Aorta (tissue), 5 donors: ENCODE data around the gene SYT14. TPM values are rescaled to one million over a fixed set of nuclear protein-coding genes. Genes with fewer than 3 reads are reported as not detected.

Source experiments
- ATAC-seq: fragments of 200-7000 bp; cut with Tn5 transposase; one replicate; pipeline ENCODE4 v1.9.1; 2022; ENCODE audit warnings: moderate library complexity; ENCODE audit not compliant: low FRiP score
- DNase-seq, 2 donors: peaks; one replicate each; pipeline ENCODE4 v3.0.0-alpha.2; 2020
- H3K27ac ChIP-seq, 2 donors: one replicate each; pipeline ENCODE4 v1.5.1; 2013; ENCODE audit warnings: low read length in 2 of 2, mild to moderate bottlenecking in 2 of 2, moderate library complexity in 2 of 2, control low read depth in 1 of 2, inconsistent platforms in 1 of 2, low read depth in 1 of 2
- H3K27me3 ChIP-seq, 2 donors: one replicate each; pipeline ENCODE4 v1.6.1; 2013; ENCODE audit warnings: control low read depth in 1 of 2, low read length in 1 of 2, mild to moderate bottlenecking in 1 of 2, moderate library complexity in 1 of 2; ENCODE audit not compliant: insufficient read depth in 2 of 2, control insufficient read depth in 1 of 2
- H3K36me3 ChIP-seq, 2 donors: one replicate each; pipeline ENCODE4 v1.6.1; 2013; ENCODE audit warnings: control low read depth in 1 of 2, low read length in 1 of 2, mild to moderate bottlenecking in 1 of 2; ENCODE audit not compliant: insufficient read depth in 2 of 2, control insufficient read depth in 1 of 2
- H3K4me1 ChIP-seq, 2 donors: one replicate each; pipeline ENCODE4 v1.6.1; 2013; ENCODE audit warnings: low read length in 2 of 2, control low read depth in 1 of 2, mild to moderate bottlenecking in 1 of 2, moderate library complexity in 1 of 2; ENCODE audit not compliant: insufficient read depth in 2 of 2, control insufficient read depth in 1 of 2
- H3K4me3 ChIP-seq, 2 donors: one replicate each; pipeline ENCODE4 v1.5.1; 2013; ENCODE audit warnings: low read length in 2 of 2, control low read depth in 1 of 2, mild to moderate bottlenecking in 1 of 2
- H3K9me3 ChIP-seq: one replicate; pipeline ENCODE4 v1.6.1; 2013; ENCODE audit warnings: mild to moderate bottlenecking, low read length; ENCODE audit not compliant: control insufficient read depth
- WGBS, 2 donors: extraction: QIAGEN DNeasy Blood & Tissue Kit; methylation state at CpG; one replicate each; pipeline ENCODE4 v1.1.7; 2013; 5-methylcytosine and 5-hydroxymethylcytosine counted together
- intact Hi-C, 2 donors: fragments of 100-400 bp; cut with DNase I; formaldehyde crosslinking; loops; one replicate each; pipeline versions ENCODE4 v1.14.2 to v1.15.0; 2022
- polyA plus RNA-seq, 2 donors: library from polyadenylated mRNA; stranded (reverse); fragments of 200-250 nt; gene quantifications; one replicate each; pipeline ENCODE4 v1.2.3, GENCODE V29; 2013
- total RNA-seq, 2 donors: library from RNA; stranded (reverse); fragmentation: NEBNext Ultra II Directional; extraction: Animal tissue kit (Norgen Biotek cat#: 25700); gene quantifications; one replicate each; pipeline ENCODE4 v1.2.1, GENCODE V29; 2021
- donor health status: healthy with polysubstance abuse.
- donor health status: Bipolar disorder and iron deficiency.
- donor health status: DM: no; HTN: no; CAD: no.
- donor health status: DM: no; HTN: no; CAD: no.
- donor health status: DM: yes; HTN: yes; CAD: no.

SYT14 gene
- total and polyA plus RNA-seq, 4 donors, result 0.13 TPM; not detected in 3

DNA sequence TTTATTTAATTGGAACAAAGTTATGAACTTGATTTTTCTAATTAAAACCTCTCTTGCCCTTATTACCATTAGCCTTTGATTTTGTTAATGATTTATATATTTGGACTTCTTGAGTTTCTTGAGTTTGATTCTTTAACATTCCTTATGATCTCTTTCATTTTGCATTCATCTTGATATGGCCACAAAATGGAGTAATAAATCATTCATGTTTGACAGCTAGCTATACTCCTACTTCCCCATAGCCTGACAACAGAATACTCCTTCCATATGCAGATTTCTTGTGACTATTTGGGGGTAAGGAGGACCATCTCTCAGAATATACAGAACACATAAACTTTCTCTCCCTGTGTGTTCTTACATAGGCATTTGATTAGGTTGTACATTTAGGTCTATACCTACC, 119.6 kb downstream of the SYT14 start:
- Histone ChIP-seq H3K4me1 (no peaks in the 10 kb centered on the region), H3K9me3 (no peaks in the 10 kb centered on the region), H3K36me3 (no peaks in the 10 kb centered on the region), H3K27me3 (peaks cover 0 to 2% of the 10 kb centered on the region in 2 donors), H3K27ac (no peak overlapping the region), H3K4me3 (no peak overlapping the region)
- no peak for ATAC-seq
- DNase-seq, result no peak
- intact Hi-C loops, result no loop called here

DNA sequence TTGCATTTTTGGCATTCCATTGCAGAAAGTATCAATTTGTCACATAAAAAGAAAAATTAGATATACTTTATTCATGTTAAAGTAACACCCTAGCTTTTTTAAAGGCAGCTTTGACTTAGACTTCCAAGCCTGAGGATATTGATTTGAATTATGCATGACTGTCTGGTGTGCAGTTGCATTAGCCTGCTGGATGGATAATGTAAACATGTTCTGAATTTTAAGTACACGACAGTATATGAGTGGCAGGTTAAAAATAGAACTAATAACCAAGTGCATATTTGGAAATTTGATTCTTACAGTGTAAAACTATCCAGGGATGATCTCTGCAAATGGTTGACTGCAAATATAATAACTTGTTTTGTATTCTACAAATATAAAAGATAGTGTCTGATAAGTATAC, 124.0 kb downstream of the SYT14 start:
- WGBS, 2 donors, result 13 to 30% methylated on average over 1 of the region's 1 CpG
- no peak for DNase-seq
- H3K27me3 ChIP-seq, result peaks cover 0 to 2% of the 10 kb centered on the region in 2 donors
- ATAC-seq, result no peak
- no peaks in the 10 kb centered on the region for H3K36me3 ChIP-seq
- no peaks in the 10 kb centered on the region for H3K4me1 ChIP-seq
- intact Hi-C loops, result no loop called here
- no peak overlapping the region for H3K27ac ChIP-seq
- H3K4me3 ChIP-seq, result no peak overlapping the region
- no peaks in the 10 kb centered on the region for H3K9me3 ChIP-seq

DNA sequence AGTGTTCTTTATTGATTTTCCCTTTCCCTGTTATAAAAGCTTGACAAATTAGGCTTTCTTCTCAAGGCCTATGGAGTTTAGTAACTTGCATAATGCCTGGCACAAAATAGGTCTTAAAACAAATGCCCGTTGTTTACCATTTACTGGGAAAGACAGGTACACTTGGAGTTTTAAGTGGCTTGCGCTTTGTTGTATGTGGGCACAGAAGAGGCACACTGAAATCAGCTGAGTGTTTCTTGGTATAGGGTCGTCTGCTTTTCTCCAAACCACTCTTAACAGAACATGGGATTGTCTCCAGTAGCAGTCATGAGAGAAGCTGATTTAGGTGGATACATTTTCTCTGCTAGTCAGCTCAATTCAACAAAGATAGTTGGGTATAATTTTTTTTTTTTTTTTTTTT, 132.5 kb downstream of the SYT14 start:
- no peak for ATAC-seq
- WGBS, 2 donors, result 71 to 72% methylated on average over 3 of the region's 3 CpGs
- H3K9me3 ChIP-seq, result no peaks in the 10 kb centered on the region

DNA sequence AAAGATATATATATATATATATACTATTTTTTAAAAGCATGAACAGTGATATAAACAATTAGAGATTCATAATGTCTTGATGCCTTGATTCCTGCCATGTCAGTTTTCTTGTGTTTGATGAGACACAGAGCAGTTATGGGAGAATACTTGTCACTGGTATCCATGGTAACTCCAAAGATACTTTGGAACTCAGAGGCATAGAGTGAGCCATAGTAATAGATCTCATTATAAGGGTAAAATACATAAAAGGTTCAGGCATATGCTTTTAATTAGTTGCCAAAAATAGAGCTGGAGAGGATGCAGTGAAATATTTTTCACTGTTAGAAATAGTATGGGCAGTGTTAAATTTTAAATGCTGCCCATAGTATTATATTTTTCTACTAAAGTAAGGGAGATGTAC, 134.1 kb downstream of the SYT14 start:
- no peak for DNase-seq
- no peaks in the 10 kb centered on the region for H3K36me3 ChIP-seq
- ATAC-seq, result no peak
- H3K27me3 ChIP-seq, result no peaks in the 10 kb centered on the region
- no peak overlapping the region for H3K27ac ChIP-seq
- H3K4me3 ChIP-seq, result no peak overlapping the region
- intact Hi-C loops, result no loop called here
- H3K9me3 ChIP-seq, result peaks cover 1% of the 10 kb centered on the region
- H3K4me1 ChIP-seq, result no peaks in the 10 kb centered on the region

More for the DNA sequence above, 132.5 kb downstream of the SYT14 start:
- H3K4me3 ChIP-seq, result no peak overlapping the region
- no peak for DNase-seq
- no peaks in the 10 kb centered on the region for H3K4me1 ChIP-seq
- intact Hi-C loops, result no loop called here
- H3K36me3 ChIP-seq, result no peaks in the 10 kb centered on the region
- H3K27ac ChIP-seq, result no peak overlapping the region
- H3K27me3 ChIP-seq, result no peaks in the 10 kb centered on the region

DNA sequence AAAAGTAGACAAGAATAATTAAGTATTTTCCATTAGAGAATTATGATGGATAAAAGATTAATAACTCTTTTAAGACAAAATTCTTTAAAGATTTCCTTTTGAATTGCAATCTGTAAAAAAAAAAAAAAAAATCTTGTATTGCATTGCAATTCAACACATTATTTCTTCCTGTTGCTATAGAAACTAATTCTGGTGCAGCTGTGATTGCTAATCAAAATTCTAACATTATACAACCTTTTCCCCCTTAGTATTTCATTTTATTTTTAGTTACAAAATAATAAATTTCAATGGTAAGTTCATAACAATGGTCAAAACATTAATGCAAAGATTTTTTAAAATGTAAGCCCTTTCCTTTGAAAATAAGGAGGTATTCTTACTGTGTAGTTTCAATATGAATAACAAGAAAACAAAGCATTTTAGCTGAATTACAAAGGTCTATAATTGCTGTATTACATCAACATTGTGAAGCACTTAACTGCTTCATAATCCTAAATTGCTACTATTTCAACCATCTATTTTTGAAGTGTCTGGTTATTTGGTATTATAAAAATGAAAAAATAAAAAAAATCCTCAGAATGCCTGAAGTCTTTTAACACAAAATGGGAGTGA, 135.0 kb downstream of the SYT14 start:
- H3K36me3 ChIP-seq, result no peaks in the 10 kb centered on the region
- intact Hi-C loops, result no loop called here
- H3K27me3 ChIP-seq, result no peaks in the 10 kb centered on the region
- no peak overlapping the region for H3K27ac ChIP-seq
- no peak overlapping the region for H3K4me3 ChIP-seq
- no peaks in the 10 kb centered on the region for H3K4me1 ChIP-seq
- H3K9me3 ChIP-seq, result peaks cover 1% of the 10 kb centered on the region
- ATAC-seq (no peak), DNase-seq (no peak)

DNA sequence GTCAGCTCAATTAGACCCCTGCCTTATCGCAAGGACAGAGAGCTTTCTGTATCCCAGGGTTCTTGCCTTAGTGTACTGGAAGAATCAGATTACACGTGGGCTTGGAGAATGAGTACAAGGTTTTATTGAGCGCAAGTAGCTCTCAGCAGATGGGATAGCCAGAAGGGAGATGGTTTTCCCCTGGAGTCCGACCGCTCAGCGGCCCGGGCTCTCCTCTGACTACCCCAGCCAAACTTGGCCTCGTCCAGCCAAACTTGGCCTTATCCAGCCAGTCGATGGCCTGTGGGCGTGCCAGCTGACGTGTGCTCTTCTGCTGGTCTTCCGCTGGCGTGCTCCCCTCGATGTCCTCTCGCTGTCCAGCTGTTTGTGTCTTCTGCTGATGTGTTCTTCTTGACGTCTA, 136.9 kb downstream of the SYT14 start:
- DNase-seq (no peak), ATAC-seq (no peak)
- intact Hi-C loops, result no loop called here
- Histone ChIP-seq H3K27me3 (no peaks in the 10 kb centered on the region), H3K4me3 (no peak overlapping the region), H3K36me3 (no peaks in the 10 kb centered on the region), H3K27ac (no peak overlapping the region), H3K4me1 (no peaks in the 10 kb centered on the region), H3K9me3 (peaks cover 2% of the 10 kb centered on the region)
- WGBS, 2 donors, result 82 to 85% methylated on average over 16 of the region's 16 CpGs

DNA sequence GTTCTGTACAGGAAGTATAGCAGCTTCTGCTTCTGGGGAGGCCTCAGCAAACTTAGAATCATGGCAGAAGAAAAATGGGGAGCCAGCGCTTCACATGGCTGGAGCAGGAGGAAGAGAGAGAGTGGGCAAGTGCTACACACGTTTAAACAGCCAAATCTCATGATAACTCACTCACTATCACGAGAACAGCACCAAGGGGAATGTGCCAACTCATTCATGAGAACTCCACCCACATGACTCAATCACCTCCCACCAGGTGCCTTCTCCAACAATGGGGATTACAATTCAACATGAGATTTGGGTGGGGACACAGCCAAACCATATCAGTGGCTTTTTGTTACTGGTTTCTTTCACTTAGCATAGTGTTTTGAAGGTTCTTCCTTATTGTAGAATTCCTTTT, 138.6 kb downstream of the SYT14 start:
- Histone ChIP-seq H3K27me3 (no peaks in the 10 kb centered on the region), H3K27ac (no peak overlapping the region), H3K4me3 (no peak overlapping the region), H3K9me3 (peaks cover 2% of the 10 kb centered on the region), H3K4me1 (no peaks in the 10 kb centered on the region), H3K36me3 (no peaks in the 10 kb centered on the region)
- no peak for DNase-seq
- no peak for ATAC-seq
- intact Hi-C loops, result no loop called here
- WGBS, 2 donors, result 65 to 67% methylated on average over 3 of the region's 3 CpGs

DNA sequence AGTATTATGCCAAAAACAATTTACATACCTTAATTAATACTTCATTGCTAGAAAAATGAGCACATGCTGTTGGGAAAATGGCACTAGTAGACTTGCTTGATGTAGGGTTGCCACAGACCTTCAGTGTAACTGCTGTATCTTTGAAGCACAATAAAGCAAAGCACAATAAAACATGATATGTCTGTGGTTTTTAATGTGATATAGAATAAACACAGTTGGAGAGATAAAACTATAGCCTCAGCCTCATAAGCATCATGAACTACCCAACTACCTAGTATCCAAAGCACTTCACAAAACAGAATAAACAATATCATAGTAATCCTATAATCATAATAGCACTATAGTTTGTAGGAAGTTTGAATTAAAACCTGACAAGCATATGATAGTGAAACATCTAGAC, 143.5 kb downstream of the SYT14 start:
- intact Hi-C loops, result no loop called here
- peaks cover 2% of the 10 kb centered on the region for H3K9me3 ChIP-seq
- DNase-seq (no peak), ATAC-seq (no peak)
- no peak overlapping the region for H3K4me3 ChIP-seq
- H3K27me3 ChIP-seq, result no peaks in the 10 kb centered on the region
- no peak overlapping the region for H3K27ac ChIP-seq
- H3K4me1 ChIP-seq, result no peaks in the 10 kb centered on the region
- no peaks in the 10 kb centered on the region for H3K36me3 ChIP-seq

DNA sequence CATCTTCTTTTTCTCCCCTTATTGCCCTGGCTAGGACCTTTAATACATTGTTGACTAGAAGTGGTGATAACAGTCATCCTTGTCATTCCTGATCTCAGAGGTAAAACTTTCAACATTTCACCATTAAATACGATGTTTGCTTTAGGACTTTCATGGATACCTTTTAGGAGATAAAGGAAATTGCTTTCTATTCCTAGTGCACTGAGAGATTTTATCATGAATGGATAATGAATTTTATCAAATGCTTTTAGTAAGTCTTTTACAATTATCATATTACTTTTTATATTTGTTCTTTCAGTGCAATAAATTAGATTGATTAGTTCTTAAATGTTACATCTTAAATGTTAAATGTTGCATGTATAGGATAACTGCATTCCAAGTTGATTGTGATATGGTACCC, 147.3 kb downstream of the SYT14 start:
- Histone ChIP-seq H3K9me3 (peaks cover 2% of the 10 kb centered on the region), H3K4me3 (no peak overlapping the region), H3K27ac (no peak overlapping the region), H3K27me3 (no peaks in the 10 kb centered on the region), H3K36me3 (no peaks in the 10 kb centered on the region), H3K4me1 (no peaks in the 10 kb centered on the region)
- ATAC-seq, result no peak
- intact Hi-C loops, result no loop called here
- 66 to 83% methylated on average over 1 of the region's 1 CpG for WGBS, 2 donors
- no peak for DNase-seq
